HepG2 (cell line): ENCODE results near the gene CTNND1. TPM values are rescaled to one million over a fixed set of nuclear protein-coding genes. Genes with fewer than 3 reads are reported as not detected.

Source experiments
- ATF7 ChIP-seq, 2 experiments: fragments of 450-650 bp in 1 of 2; sonication (generic) in 1 of 2; formaldehyde crosslinking in 1 of 2; IDR thresholded peaks; 2 replicates each; pipeline versions ENCODE4 v1.4.0 to v1.6.1; 2016 to 2020; ENCODE audit warnings: antibody characterized with exemption in 1 of 2, mild to moderate bottlenecking in 1 of 2, missing genetic modification reagents in 1 of 2
- CREM ChIP-seq, 2 experiments: sonication (generic) in 1 of 2; formaldehyde crosslinking in 1 of 2; IDR thresholded peaks; 2 replicates each; pipeline versions ENCODE4 v1.4.0 to v1.6.1; 2016 to 2020; ENCODE audit warnings: antibody characterized with exemption in 1 of 2, mild to moderate bottlenecking in 1 of 2, missing genetic modification reagents in 1 of 2
- FLYWCH1 ChIP-seq: sonication (generic); formaldehyde crosslinking; IDR thresholded peaks from 2 replicates; pipeline ENCODE4 v1.8.1; 2023; ENCODE audit warnings: mild to moderate bottlenecking, missing genetic modification reagents
- GPN1 ChIP-seq: sonication (generic); formaldehyde crosslinking; IDR thresholded peaks from 2 replicates; pipeline ENCODE4 v1.5.1; 2020; ENCODE audit warnings: missing genetic modification reagents, borderline replicate concordance
- GTF3A ChIP-seq: sonication (generic); formaldehyde crosslinking; conservative IDR thresholded peaks from 2 replicates; pipeline ENCODE4 v1.4.0; 2020; ENCODE audit warnings: mild to moderate bottlenecking, missing genetic modification reagents
- HES4 ChIP-seq: sonication (generic); formaldehyde crosslinking; IDR thresholded peaks from 2 replicates; pipeline ENCODE4 v1.9.0; 2021; ENCODE audit warnings: mild to moderate bottlenecking, missing genetic modification reagents, borderline replicate concordance
- MAF1 ChIP-seq: sonication (generic); formaldehyde crosslinking; IDR thresholded peaks from 2 replicates; pipeline ENCODE4 v1.5.0; 2020; ENCODE audit warnings: missing genetic modification reagents, borderline replicate concordance
- REL ChIP-seq: sonication (generic); formaldehyde crosslinking; conservative IDR thresholded peaks from 2 replicates; pipeline ENCODE4 v1.8.0; 2022; ENCODE audit warnings: mild to moderate bottlenecking, missing genetic modification reagents, moderate library complexity
- RFX5 ChIP-seq: IDR thresholded peaks from 2 replicates; pipeline ENCODE4 v1.6.1; 2011; ENCODE audit warnings: low read depth, low read length, improper control_type of control experiment
- RXRB ChIP-seq: IDR thresholded peaks from 2 replicates; pipeline ENCODE4 v1.6.1; 2016; ENCODE audit warnings: borderline replicate concordance, missing genetic modification reagents, missing compliant biosample characterization
- SKI ChIP-seq: fragments of 450-650 bp; IDR thresholded peaks from one replicate; pipeline ENCODE4 v1.6.1; 2018; ENCODE audit warnings: mild to moderate bottlenecking; ENCODE audit not compliant: partially characterized antibody
- SMAD3 ChIP-seq: sonication (generic); formaldehyde crosslinking; IDR thresholded peaks from 2 replicates; pipeline ENCODE4 v1.4.0; 2020; ENCODE audit warnings: missing genetic modification reagents
- SP1 ChIP-seq, 2 experiments: fragments of 450-650 bp in 1 of 2; sonication (generic) in 1 of 2; formaldehyde crosslinking in 1 of 2; IDR thresholded peaks; 2 replicates each; pipeline versions ENCODE4 v1.4.0 to v1.6.1; 2016 to 2020; ENCODE audit warnings: missing genetic modification reagents in 1 of 2
- TRIM22 ChIP-seq: fragments of 450-650 bp; IDR thresholded peaks from 2 replicates; pipeline ENCODE4 v1.6.1; 2017
- ZBTB1 ChIP-seq: sonication (generic); formaldehyde crosslinking; IDR thresholded peaks from 2 replicates; pipeline ENCODE4 v1.4.0; 2020; ENCODE audit warnings: missing genetic modification reagents, borderline replicate concordance
- ZNF207 ChIP-seq: fragments of 450-650 bp; IDR thresholded peaks from 2 replicates; pipeline ENCODE4 v1.6.1; 2016; ENCODE audit warnings: antibody characterized with exemption, borderline replicate concordance
- ZNF296 ChIP-seq: sonication (generic); formaldehyde crosslinking; conservative IDR thresholded peaks from 2 replicates; pipeline ENCODE4 v1.5.0; 2020; ENCODE audit warnings: mild to moderate bottlenecking, missing genetic modification reagents
- ZNF335 ChIP-seq: sonication (generic); formaldehyde crosslinking; IDR thresholded peaks from 2 replicates; pipeline ENCODE4 v1.4.0; 2020; ENCODE audit warnings: missing genetic modification reagents
- ZNF496 ChIP-seq: sonication (generic); formaldehyde crosslinking; IDR thresholded peaks from 2 replicates; pipeline ENCODE4 v1.8.1; 2023; ENCODE audit warnings: mild to moderate bottlenecking, moderate library complexity, missing genetic modification reagents; ENCODE audit not compliant: insufficient replicate concordance
- ZNF513 ChIP-seq: sonication (generic); formaldehyde crosslinking; conservative IDR thresholded peaks from 2 replicates; pipeline ENCODE4 v1.5.0; 2020; ENCODE audit warnings: missing genetic modification reagents
- ZNF546 ChIP-seq: sonication (generic); formaldehyde crosslinking; conservative IDR thresholded peaks from 2 replicates; pipeline ENCODE4 v1.8.1; 2023; ENCODE audit warnings: mild to moderate bottlenecking, missing genetic modification reagents
- ZNF883 ChIP-seq: sonication (generic); formaldehyde crosslinking; IDR thresholded peaks from 2 replicates; pipeline ENCODE4 v1.5.1; 2020; ENCODE audit warnings: mild to moderate bottlenecking, missing genetic modification reagents; ENCODE audit errors: not compliant biosample characterization
- polyA plus RNA-seq, 8 experiments: library from polyadenylated mRNA; depleted of rRNA in 3 of 8; stranded (reverse) in 7 of 8; unstranded in 1 of 8; fragments of >200 nt; fragmentation: Illumina TruSeq in 4 of 8; extraction: Trizol in 4 of 8; gene quantifications; 2 replicates each; pipeline versions ENCODE4 v1.2.1 to v1.2.3, GENCODE V29; 2011 to 2016; ENCODE audit warnings: low read depth in 4 of 8, missing spikeins in 1 of 8, mixed read lengths in 1 of 8; ENCODE audit not compliant: insufficient read depth in 1 of 8
- total RNA-seq, 5 experiments: library from RNA; depleted of rRNA; stranded (reverse); fragments of >200 nt; fragmentation: Illumina TruSeq; extraction: Trizol; gene quantifications; 2 replicates each; pipeline ENCODE4 v1.2.3, GENCODE V29; 2016; ENCODE audit warnings: low read depth in 1 of 5
- TF ChIP-seq, protein P1 (sequence below): sonication (generic); formaldehyde crosslinking; IDR thresholded peaks from 2 replicates; pipeline ENCODE4 v1.4.0; 2020; ENCODE audit warnings: missing genetic modification reagents, mild to moderate bottlenecking, borderline replicate concordance

CTNND1 gene
- total and polyA plus RNA-seq, 2 of the 13 experiments (the other 11 are each of a cell fraction or from before 2014, with no cell fraction given) = 117 to 128 TPM

GRCh38 chr11:57761301-57762234 lies at the start of gene CTNND1 (continued):
- TF ChIP-seq ZBTB1 (CRISPR knock-in tag) (no peak), ZNF335 (CRISPR knock-in tag) (peak; percentile 48; the same call in 1 of the 2 replicates), ZNF496 (CRISPR knock-in tag) (no peak), ZNF296 (CRISPR knock-in tag) (no peak), SKI (no peak), ZNF513 (CRISPR knock-in tag) (no peak), FLYWCH1 (CRISPR knock-in tag) (no peak), REL (no peak), RXRB (CRISPR knock-in tag) (peak; percentile 18; the same call in 1 of the 2 replicates), GTF3A (no peak), TRIM22 (no peak), SP1 (IDR thresholded peaks at IDR 0.05) (no peak), SP1 (CRISPR knock-in tag; IDR thresholded peaks at IDR 0.05) (no peak), ZNF546 (CRISPR knock-in tag) (no peak), ZNF207 (no peak), ATF7 (IDR thresholded peaks at IDR 0.05) (peak; percentile 54), ATF7 (CRISPR knock-in tag; IDR thresholded peaks at IDR 0.05) (peak; percentile 81; the same call in 1 of the 2 replicates), HES4 (no peak), ZNF883 (no peak), CREM (IDR thresholded peaks at IDR 0.05) (peak; percentile 62), CREM (CRISPR knock-in tag; IDR thresholded peaks at IDR 0.05) (no peak), RFX5 (no peak), GPN1 (no peak), SMAD3 (CRISPR knock-in tag) (no peak; the same call in 1 of the 2 replicates), MAF1 (CRISPR knock-in tag) (no peak)
- TF ChIP-seq, protein P1, sequence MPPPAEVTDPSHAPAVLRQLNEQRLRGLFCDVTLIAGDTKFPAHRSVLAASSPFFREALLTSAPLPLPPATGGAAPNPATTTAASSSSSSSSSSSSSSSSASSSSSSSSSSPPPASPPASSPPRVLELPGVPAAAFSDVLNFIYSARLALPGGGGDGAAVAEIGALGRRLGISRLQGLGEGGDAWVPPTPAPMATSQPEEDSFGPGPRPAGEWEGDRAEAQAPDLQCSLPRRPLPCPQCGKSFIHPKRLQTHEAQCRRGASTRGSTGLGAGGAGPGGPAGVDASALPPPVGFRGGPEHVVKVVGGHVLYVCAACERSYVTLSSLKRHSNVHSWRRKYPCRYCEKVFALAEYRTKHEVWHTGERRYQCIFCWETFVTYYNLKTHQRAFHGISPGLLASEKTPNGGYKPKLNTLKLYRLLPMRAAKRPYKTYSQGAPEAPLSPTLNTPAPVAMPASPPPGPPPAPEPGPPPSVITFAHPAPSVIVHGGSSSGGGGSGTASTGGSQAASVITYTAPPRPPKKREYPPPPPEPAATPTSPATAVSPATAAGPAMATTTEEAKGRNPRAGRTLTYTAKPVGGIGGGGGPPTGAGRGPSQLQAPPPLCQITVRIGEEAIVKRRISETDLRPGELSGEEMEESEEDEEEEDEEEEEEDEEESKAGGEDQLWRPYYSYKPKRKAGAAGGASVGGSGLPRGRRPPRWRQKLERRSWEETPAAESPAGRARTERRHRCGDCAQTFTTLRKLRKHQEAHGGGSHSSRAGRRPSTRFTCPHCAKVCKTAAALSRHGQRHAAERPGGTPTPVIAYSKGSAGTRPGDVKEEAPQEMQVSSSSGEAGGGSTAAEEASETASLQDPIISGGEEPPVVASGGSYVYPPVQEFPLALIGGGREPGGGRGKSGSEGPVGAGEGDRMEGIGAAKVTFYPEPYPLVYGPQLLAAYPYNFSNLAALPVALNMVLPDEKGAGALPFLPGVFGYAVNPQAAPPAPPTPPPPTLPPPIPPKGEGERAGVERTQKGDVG (CRISPR knock-in tag) = no peak
